PFSK-1 (cell line): ENCODE results near the gene RNF208.
A peak's percentile ranks its signal among the peaks of the same experiment; 100 is the strongest.

Experiments
- FOXP2 ChIP-seq: optimal IDR thresholded peaks from 2 replicates; pipeline ENCODE3; 2011; ENCODE audit warnings: borderline replicate concordance, control low read depth, inconsistent platforms; ENCODE audit not compliant: insufficient read depth; ENCODE audit errors: extremely low read length, extremely low read depth
- POLR2AphosphoS5 ChIP-seq: IDR thresholded peaks from 2 replicates; pipeline ENCODE4 v1.6.1; 2012; ENCODE audit warnings: low read depth, mild to moderate bottlenecking, control low read depth, low read length, moderate library complexity
- SIN3A ChIP-seq: IDR thresholded peaks from 2 replicates; pipeline ENCODE4 v1.6.1; 2012; ENCODE audit warnings: mild to moderate bottlenecking, low read length, moderate library complexity, borderline replicate concordance; ENCODE audit not compliant: insufficient read depth
- TAF1 ChIP-seq: IDR thresholded peaks from 2 replicates; pipeline ENCODE4 v1.6.1; 2012; ENCODE audit warnings: low read length, control low read depth, borderline replicate concordance; ENCODE audit not compliant: insufficient read depth
- TF ChIP-seq, protein P1 (sequence below), 2 experiments: IDR thresholded peaks; 2 replicates each; pipeline versions ENCODE4 v1.6.1 to v1.8.0; 2011 to 2012; ENCODE audit warnings: low read depth in 2 of 2, low read length in 2 of 2, control low read depth in 1 of 2, inconsistent platforms in 1 of 2, mild to moderate bottlenecking in 1 of 2, moderate library complexity in 1 of 2; ENCODE audit not compliant: insufficient read depth in 1 of 2

RNF208 gene

GRCh38 chr9:137227054-137227852, 5.2 kb upstream of the RNF208 start, which contains the start of gene RNF224:
RNF224 (plus strand) TSS chr9:137227502; CDS start chr9:137228336, 834 bp downstream.
- TF ChIP-seq, protein P1, sequence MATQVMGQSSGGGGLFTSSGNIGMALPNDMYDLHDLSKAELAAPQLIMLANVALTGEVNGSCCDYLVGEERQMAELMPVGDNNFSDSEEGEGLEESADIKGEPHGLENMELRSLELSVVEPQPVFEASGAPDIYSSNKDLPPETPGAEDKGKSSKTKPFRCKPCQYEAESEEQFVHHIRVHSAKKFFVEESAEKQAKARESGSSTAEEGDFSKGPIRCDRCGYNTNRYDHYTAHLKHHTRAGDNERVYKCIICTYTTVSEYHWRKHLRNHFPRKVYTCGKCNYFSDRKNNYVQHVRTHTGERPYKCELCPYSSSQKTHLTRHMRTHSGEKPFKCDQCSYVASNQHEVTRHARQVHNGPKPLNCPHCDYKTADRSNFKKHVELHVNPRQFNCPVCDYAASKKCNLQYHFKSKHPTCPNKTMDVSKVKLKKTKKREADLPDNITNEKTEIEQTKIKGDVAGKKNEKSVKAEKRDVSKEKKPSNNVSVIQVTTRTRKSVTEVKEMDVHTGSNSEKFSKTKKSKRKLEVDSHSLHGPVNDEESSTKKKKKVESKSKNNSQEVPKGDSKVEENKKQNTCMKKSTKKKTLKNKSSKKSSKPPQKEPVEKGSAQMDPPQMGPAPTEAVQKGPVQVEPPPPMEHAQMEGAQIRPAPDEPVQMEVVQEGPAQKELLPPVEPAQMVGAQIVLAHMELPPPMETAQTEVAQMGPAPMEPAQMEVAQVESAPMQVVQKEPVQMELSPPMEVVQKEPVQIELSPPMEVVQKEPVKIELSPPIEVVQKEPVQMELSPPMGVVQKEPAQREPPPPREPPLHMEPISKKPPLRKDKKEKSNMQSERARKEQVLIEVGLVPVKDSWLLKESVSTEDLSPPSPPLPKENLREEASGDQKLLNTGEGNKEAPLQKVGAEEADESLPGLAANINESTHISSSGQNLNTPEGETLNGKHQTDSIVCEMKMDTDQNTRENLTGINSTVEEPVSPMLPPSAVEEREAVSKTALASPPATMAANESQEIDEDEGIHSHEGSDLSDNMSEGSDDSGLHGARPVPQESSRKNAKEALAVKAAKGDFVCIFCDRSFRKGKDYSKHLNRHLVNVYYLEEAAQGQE (IDR thresholded peaks at IDR 0.05; ENCODE audit: insufficient read depth in 1 of 2, low read depth in 2 of 2, low read length in 2 of 2) = 0 out of 4 replicates have a peak, but pooled peaks of 1 of the 2 experiments have one; percentile 43
- TF ChIP-seq POLR2AphosphoS5 (no peak), TAF1 (no peak), FOXP2 (no peak)

DNA sequence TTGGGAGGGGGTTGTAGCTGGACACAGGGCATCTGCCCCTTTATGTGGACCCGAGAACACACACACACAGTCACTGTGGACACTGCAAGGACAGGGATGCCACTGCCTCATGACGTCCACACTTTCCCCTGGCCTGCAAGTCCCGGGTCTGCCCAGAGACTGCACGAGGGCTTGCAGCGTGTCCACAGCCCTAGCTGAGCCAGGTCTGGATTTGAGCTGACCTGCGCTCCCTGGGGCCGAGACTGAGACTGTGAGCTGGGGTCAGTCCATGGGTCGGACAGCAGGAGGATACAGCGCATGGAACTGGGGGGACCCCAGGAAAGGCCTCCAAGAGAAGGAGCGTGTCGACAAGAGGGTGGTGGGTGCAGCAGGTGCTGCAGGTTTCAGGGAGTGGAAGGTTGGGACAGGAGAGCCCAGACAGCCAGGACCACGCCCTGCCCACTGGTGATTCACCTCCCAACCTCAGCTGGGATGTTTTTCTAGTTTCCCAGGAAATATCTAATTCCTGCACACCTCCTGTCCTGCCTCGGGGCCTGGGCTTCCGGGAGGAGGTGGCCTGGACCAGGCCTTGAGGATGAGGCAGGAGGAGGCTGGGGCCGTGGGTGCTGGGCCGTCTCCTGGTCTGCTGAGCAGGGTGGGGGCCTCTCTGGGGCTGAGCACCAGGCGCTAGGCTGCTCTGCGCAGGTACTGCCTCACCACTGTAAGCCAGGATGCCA, 4.5 kb upstream of the RNF208 start:
- TF ChIP-seq FOXP2 (no peak), TAF1 (no peak), SIN3A (no peak), POLR2AphosphoS5 (no peak)
- TF ChIP-seq, protein P1 (IDR thresholded peaks at IDR 0.05; ENCODE audit: insufficient read depth in 1 of 2, low read depth in 2 of 2, low read length in 2 of 2) = no peak

- TF ChIP-seq POLR2AphosphoS5 (no peak), SIN3A (no peak), FOXP2 (no peak), TAF1 (no peak)
- TF ChIP-seq, protein P1 (IDR thresholded peaks at IDR 0.05; ENCODE audit: insufficient read depth in 1 of 2, low read depth in 2 of 2, low read length in 2 of 2) = no peak
These were observed 3.8 kb upstream of the RNF208 start for GRCh38 chr9:137225699-137226331.

DNA sequence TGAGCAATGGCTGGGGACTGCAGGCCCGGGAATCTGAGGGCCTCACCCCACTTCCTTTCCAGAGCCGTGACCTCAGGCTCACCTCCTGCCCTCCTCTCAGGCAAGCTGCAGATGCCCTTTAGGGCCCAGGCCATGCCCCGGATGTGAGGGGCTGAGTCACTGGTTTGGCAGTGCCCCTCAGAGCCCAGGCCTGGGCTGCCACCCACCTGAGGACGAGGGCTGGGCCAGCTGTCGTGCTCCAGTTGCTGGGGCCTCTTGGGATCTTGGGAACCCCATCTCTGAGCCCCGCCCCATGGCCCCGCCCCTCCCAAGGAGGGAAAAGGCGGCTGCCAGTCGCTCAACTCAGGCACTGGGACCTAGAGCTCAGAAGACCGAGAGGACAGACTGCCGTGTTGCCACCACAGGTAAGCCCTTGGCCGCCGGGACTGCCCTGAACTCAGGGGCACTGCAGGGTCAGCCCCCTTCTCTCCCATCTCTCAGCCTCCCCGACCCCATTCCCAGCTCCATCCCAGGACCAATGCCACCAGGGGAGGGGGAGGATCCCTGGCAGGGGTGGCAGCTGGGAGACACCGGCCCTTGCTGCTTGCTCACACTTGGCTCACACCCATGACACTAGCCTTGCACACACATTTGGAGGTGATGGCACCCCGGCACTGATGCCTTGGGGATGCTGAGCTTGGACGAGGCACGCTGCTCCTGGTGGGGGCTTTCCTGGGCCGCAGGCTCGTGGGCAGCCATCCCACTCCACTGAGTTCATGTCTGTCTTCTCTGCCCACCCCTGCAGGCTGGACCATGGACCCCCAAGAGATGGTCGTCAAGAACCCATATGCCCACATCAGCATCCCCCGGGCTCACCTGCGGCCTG, 3.0 kb upstream of the RNF208 start, which contains the start of gene CYSRT1:
CYSRT1 (plus strand) TSS at position 345 of the 865 bp plus-strand sequence; CDS start at position 793, 448 bp downstream.
- no peak for TF ChIP-seq FOXP2
- TF ChIP-seq, protein P1 (IDR thresholded peaks at IDR 0.05; ENCODE audit: insufficient read depth in 1 of 2, low read depth in 2 of 2, low read length in 2 of 2) = no peak
- no peak for TF ChIP-seq POLR2AphosphoS5
- no peak for TF ChIP-seq TAF1
- TF ChIP-seq SIN3A = no peak
